Adrenal gland (tissue), 5 donors: ENCODE data around the gene APP.

Experiments used
- POLR2A ChIP-seq, 2 donors: fragments of 450-650 bp; IDR thresholded peaks; one replicate each; pipeline ENCODE4 v1.6.1; 2017; ENCODE audit warnings: antibody characterized with exemption in 2 of 2, mild to moderate bottlenecking in 2 of 2, moderate library complexity in 1 of 2
- TF ChIP-seq, protein P1 (sequence below), 6 experiments: fragments of 450-650 bp in 4 of 6; fragments of 200-600 bp in 2 of 6; sonication (generic) in 1 of 6; IDR thresholded peaks; 1 replicate in 5 of 6; 2 replicates in 1 of 6; pipeline versions ENCODE4 v1.5.1 to v1.8.0; 2016 to 2021; ENCODE audit warnings: antibody characterized with exemption in 6 of 6, mild to moderate bottlenecking in 2 of 6, moderate library complexity in 1 of 6
- donor health status: DM: no; HTN: no; CAD: no.

DNA sequence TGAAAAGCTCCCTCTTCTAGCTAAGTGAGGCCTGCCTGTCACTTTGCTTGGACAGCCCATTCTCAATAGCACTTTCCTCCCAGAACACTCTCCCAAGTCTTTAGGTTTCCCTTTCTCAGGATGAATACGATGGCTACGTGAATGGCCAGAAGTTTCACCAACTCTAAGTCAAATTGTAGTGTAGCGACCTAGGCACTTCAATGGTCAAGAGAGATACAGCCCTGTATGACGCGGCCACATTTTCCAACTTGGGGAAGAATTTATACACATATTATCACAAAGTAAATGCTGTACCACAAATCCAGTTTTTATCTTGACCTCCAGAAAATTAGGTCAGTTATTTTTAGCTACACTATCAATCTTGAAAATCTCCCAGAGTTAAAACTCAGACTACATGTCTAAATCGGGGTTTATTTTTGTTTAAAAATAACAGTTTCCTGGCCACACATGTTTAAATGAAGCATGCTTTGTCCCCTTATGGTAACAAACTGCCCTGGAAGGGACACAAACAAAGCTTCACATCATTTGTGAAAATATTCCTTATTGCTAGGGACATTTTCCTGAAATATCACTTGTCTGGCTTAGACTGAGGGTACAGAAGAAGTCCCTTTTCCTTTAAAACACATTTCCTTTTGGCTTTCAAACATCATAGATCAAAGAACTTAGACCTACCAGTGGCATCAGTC, 243.2 kb downstream of the APP start:
- TF ChIP-seq, protein P1, sequence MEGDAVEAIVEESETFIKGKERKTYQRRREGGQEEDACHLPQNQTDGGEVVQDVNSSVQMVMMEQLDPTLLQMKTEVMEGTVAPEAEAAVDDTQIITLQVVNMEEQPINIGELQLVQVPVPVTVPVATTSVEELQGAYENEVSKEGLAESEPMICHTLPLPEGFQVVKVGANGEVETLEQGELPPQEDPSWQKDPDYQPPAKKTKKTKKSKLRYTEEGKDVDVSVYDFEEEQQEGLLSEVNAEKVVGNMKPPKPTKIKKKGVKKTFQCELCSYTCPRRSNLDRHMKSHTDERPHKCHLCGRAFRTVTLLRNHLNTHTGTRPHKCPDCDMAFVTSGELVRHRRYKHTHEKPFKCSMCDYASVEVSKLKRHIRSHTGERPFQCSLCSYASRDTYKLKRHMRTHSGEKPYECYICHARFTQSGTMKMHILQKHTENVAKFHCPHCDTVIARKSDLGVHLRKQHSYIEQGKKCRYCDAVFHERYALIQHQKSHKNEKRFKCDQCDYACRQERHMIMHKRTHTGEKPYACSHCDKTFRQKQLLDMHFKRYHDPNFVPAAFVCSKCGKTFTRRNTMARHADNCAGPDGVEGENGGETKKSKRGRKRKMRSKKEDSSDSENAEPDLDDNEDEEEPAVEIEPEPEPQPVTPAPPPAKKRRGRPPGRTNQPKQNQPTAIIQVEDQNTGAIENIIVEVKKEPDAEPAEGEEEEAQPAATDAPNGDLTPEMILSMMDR (IDR thresholded peaks at IDR 0.05), result no peak
- no peak for TF ChIP-seq POLR2A (IDR thresholded peaks at IDR 0.05)
